ENCODE results near the gene ZNF695.
A peak's percentile ranks its signal among the peaks of the same experiment; 100 is the strongest.
"Not testable (repeated sequence)": the region's sequence is repeated elsewhere in the genome, so short reads cannot be mapped to it uniquely, and the experiment has no call there.

Gene ZNF695

DNA sequence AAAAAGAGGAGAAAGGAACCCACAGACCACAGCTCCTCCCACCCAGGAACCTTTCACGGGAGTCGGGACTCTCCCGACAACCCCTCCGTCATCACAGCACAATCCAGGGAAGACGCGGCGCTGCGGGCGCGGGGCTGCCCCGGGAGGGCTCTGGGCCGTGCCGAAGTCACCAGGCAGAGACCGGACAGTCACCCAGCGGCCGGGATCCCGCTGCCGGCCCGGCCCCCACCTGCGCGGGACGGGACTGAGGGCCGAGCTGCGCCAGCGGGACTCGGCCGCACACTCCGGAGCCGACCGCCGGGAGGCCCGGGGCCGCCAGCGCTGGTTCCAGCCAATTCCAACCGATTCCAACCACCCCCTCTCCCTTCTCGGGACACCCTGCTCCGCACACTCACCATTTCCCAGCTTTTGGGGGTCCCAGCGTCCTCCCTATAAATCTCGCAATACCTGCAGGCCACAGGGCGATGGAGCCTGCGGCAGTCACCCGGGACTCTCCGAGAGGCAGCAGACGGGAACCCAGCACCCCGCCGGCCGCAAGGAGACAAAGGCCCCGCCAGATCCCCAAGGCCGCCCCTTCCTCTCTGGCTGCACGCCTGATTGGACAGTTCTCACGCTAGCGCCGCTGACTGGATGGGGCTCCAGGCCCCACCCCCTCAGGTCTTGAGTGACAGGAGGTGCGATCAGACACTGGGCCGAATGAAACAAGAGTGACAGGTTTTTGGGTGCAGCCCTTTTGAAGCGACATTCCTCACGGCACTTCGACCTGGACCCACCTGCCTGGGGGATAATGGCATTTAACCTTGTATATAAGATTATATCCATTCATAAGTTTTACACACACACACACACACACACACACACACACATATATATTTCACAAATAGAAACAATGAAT is at the start of gene ZNF695:
TSS of gene ZNF695 (minus strand) at position 547 of the 895 bp plus-strand sequence. CDS start at position 398, 149 bp downstream.
- DNase-seq, result peak; percentile 39

DNA sequence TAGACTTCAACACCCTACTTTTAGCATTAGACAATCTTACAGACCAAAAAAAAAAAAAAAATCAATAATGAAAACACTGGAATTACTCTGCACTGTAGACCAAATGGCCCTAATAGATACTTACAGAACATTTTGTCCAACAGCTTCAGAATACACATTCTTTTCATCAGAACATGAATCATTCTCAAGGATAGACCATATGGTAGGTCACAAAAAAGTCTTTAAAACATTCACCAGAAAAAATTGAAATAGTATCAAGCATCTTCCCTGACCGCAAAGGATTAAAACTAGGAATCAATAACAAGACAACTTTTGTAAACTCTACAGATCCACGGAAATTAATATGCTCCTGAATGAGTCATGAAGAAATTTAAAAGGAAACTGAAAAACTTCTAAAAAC is 48.2 kb upstream of the ZNF695 start:
- no peak for DNase-seq

DNA sequence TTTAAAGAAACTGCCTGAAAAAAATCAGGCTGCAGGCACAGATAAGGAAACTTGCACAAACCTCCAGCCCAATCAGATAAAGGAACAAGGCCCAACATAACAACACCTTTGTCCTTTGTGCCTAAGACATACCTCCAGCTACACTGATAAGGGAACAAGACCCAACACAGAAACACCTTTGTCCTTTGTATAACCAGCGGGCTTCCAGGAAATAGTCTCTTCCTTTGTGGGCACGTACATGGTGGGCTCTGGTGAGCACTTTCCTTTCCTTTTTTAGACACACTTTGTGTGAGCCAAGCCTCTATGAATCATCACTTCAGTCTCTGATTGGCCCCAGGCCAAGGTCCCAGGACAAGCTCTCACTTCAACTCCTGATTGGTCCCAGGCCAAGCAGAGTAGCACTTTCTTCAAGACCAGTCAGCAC is 47.1 kb upstream of the ZNF695 start:
- DNase-seq, result no peak

DNA sequence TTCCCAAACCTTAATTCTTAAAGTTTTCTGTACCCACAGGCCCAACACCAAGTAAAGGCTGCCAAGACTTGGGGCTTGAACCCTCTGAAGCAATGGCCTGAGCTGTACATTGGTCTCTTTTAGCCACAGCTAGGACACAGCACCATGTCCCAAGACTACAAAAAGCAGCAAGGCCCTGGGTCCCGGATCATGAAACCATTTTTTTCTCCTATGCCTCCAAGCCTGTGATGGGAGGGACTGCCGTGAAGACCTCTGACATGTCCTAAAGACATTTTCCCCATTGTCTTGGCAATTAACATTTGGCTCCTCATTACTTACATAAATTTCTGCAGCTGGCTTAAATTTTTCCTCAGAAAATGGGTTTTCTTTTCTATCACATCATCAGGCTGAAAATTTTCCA is 39.8 kb upstream of the ZNF695 start:
- no peak for DNase-seq

GRCh38 chr1:247047260-247047659 is 39.4 kb upstream of the ZNF695 start:
- no peak for DNase-seq

DNA sequence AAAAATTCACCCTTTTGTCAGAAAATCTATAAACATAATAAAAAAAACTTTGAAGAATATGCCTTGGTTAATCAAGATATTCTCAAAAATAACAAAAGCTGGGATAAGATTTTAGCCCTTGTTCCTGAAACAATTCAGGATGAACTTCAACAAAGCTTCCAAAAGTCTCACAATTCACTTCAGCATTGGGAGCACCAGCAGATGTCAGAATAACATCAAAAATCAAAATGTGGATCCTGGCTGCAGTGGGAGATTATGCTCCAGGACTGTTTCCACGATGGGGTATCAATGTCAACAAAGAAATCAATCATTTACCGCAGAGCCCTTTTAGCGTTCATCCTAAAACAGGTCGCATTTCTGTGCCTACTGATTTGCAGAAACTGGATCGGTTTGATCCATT is 35.5 kb upstream of the ZNF695 start:
- no peak for DNase-seq

- no peak for DNase-seq
These were observed 29.9 kb upstream of the ZNF695 start for GRCh38 chr1:247037511-247038320.

DNA sequence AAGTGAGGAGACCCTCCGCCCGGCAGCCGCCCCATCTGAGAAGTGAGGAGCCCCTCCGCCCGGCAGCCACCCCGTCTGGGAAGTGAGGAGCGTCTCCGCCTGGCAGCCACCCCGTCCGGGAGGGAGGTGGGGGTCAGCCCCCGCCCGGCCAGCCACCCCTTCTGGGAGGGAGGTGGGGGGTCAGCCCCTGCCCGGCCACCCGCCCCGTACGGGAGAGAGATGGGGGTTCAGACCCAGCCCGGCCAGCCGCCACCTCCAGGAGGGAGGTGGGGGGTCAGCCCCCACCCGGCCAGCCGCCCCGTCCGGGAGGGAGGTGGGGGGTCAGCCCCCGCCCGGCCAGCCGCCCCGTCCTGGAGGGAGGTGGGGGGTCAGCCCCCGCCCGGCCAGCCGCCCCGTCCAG is 24.4 kb upstream of the ZNF695 start:
- DNase-seq, result not testable (repeated sequence)

- not testable (repeated sequence) for DNase-seq
These were observed 16.8 kb upstream of the ZNF695 start for GRCh38 chr1:247024658-247025057.

DNA sequence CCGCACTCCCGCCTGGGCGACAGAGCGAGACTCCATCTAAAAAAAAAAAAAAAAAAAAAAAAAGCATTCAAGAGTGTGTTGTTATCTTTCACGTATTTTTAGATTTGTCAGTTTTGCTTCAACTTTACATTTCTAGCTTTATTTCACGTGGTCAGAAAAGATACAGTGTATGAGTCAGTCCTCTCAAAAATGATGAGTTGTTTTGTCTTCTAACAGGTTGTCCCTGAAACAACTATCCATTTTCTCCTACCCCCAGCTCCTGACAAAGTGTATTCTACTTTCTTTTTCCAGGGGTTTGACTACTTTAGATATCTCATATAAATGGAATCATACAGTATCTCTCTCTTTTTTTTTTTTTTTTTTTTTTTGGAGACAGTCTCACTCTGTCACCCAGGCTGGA is 5.5 kb upstream of the ZNF695 start:
- no peak for DNase-seq

- DNase-seq, result no peak
These were observed 546 bp upstream of the ZNF695 start for GRCh38 chr1:247008406-247008799.

DNA sequence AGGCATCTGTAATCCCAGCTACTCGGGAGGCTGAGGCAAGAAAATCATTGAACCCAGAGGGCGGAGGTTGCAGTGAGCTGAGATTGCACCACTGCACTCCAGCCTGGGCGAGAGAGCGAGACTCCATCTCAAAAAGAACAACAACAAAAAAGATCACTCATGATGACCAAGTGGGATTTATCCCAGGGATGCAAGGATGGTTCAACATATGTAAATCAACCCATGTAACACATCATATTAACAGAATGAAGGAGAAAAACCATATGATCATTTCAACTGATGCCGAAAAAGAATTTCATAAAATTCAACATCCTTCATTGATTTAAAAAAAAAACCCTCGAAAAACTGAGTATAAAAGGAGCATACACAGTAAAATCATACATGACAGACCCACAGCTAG is 3.8 kb downstream of the ZNF695 start:
- DNase-seq, result not testable (repeated sequence)

DNA sequence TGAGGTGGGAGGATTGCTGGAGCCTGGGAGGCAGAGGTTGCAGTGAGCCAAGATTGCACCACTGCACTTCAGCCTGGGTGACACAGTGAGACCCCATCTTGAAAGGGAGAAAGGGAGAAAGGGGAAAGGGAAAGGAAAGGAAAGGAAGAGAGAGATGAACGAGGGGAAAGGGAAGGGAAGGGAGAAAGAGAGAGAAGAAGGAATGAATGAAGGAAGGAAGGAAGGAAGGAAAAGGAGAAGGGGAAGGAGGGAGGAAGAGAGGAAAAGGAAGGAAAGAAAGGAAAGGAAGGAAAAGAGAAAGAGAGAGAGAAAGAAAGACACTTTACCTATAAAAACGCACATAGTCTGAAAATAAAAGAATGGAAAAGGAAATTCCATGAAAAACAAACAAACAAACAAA is 18.0 kb downstream of the ZNF695 start:
- no peak for DNase-seq

- no peak for DNase-seq
These were observed 19.5 kb downstream of the ZNF695 start for GRCh38 chr1:246988316-246988715.

GRCh38 chr1:246987083-246987690 is 20.7 kb downstream of the ZNF695 start:
- no peak for DNase-seq

DNA sequence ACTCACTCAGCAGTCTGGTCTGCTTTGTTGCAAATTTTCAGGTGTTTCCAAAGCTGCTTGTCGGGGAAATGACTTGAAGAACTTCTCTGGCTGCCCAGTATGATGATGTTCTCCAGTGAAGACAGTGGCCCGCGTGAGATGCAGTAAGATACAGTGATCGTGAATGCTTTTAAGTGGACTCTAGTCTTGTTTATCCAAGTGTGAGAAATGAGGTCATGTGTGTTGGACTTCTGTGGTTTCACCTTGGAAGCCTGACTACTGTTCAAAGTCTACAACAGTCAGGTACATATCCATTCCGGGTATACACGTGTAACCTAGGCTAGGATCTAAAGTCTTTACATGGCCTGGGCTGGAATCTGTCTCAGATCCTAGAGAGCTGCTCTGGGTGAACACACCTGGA is 29.1 kb downstream of the ZNF695 start:
- DNase-seq, result no peak

GRCh38 chr1:246978281-246978680 is 29.6 kb downstream of the ZNF695 start:
- DNase-seq, result no peak

GRCh38 chr1:246971969-246972368 is 35.9 kb downstream of the ZNF695 start:
- no peak for DNase-seq

DNA sequence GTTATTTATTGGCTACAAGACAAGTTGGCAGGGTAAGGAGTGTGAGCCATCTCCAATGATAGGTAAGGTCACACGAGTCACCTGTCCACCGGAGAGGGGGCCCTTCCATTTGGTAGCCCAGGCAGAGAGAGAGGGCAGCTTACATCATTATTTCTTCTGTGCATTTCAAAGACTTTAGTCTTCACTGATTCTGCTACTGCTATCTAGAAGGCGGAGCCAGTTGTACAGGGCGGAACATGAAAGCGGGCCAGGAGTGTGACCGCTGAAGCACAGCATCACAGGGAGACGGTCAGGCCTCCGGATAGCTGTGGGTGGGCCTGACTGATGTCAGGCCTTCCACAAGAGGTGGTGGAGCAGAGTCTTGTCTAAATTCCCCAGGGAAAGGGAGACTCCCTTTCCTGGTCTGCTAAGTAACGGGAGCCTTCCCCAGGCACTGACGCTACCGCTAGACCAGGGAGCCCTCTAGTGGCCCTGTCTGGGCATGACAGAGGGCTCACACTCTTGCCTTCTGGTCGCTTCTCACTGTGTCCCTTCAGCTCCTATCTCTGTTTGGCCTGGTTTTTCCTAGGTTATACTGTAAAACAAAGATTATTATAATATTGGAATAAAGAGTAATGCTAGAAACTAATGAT is 36.7 kb downstream of the ZNF695 start:
- peak; percentile 48 for DNase-seq

- no peak for DNase-seq
These were observed 38.2 kb downstream of the ZNF695 start for GRCh38 chr1:246969621-246970020.

GRCh38 chr1:246966502-246966901 is 41.4 kb downstream of the ZNF695 start:
- no peak for DNase-seq

- DNase-seq, result no peak
These were observed 47.7 kb downstream of the ZNF695 start for GRCh38 chr1:246959944-246960693.

All from stimulated activated CD4-positive, alpha-beta T cell treated with anti-CD3 and anti-CD28 coated beads, Interleukin-4, amount 100 ng/mL, for 1 hour (primary cell).